Measurements from ENCODE around the gene TLE4.

TLE4 gene

GRCh38 chr9:79769476-79770275 is 197.9 kb downstream of the TLE4 start:
- Histone ChIP-seq H3K27ac (no peak overlapping the region), H3K4me3 (ENCODE audit: low read depth, low read length) (no peak overlapping the region), H3K27me3 (replicated peaks) (no peaks in the 10 kb centered on the region), H3K36me3 (replicated peaks) (no peaks in the 10 kb centered on the region)
- TF ChIP-seq CTCF (IDR thresholded peaks at IDR 0.05; ENCODE audit: low read depth, low read length, missing control alignments) = peak; percentile 32
- DNase-seq = no peak
- in situ Hi-C loops (cut with HindIII; ENCODE audit: low pct_ligation_motif_present, low sequenced_read_pairs) = no loop called here

- no peak overlapping the region for H3K27ac ChIP-seq
- in situ Hi-C loops (cut with HindIII; ENCODE audit: low pct_ligation_motif_present, low sequenced_read_pairs) = no loop called here
- DNase-seq = no peak
- H3K4me3 ChIP-seq (ENCODE audit: low read depth, low read length) = no peak overlapping the region
- no peaks in the 10 kb centered on the region for H3K36me3 ChIP-seq (replicated peaks)
- H3K27me3 ChIP-seq (replicated peaks) = no peaks in the 10 kb centered on the region
- TF ChIP-seq CTCF (IDR thresholded peaks at IDR 0.05; ENCODE audit: low read depth, low read length, missing control alignments) = no peak
Measured at GRCh38 chr9:79774356-79774755, 202.6 kb downstream of the TLE4 start.
